Measurements from ENCODE around the gene LHX3.

DNA sequence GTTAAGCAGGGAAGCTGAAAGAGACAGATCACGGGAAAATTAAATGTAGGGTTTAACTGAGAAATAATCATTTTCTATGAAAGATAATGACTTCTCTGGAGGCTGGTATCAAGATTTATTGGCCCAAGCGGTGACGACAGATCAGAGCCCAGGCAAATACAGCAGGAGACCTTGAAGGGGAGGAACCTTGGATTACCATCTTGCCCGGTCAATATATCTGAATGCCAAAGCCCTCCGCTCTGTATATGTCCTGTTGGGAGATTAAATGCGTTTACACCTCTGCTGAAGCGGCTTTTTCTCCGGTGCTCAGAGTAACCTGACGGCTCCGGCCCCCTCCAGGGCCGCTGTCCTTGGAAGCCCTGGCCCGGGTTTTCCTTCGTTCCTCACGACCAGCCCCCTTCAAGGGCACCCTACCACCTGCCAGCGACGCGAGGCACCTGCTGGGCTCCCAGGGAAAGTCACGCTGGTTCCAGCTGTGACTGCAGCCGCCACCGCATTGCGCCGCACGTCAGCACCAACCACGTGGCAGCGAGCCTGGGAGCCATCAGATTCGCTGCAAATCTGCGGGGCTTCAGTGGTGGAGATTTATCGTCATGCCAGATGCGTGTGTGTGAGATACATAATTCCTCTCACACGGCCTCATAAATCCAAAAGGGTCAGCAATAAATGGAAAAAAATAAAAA lies 45.1 kb upstream of the LHX3 start:
- TF ChIP-seq, protein P1, sequence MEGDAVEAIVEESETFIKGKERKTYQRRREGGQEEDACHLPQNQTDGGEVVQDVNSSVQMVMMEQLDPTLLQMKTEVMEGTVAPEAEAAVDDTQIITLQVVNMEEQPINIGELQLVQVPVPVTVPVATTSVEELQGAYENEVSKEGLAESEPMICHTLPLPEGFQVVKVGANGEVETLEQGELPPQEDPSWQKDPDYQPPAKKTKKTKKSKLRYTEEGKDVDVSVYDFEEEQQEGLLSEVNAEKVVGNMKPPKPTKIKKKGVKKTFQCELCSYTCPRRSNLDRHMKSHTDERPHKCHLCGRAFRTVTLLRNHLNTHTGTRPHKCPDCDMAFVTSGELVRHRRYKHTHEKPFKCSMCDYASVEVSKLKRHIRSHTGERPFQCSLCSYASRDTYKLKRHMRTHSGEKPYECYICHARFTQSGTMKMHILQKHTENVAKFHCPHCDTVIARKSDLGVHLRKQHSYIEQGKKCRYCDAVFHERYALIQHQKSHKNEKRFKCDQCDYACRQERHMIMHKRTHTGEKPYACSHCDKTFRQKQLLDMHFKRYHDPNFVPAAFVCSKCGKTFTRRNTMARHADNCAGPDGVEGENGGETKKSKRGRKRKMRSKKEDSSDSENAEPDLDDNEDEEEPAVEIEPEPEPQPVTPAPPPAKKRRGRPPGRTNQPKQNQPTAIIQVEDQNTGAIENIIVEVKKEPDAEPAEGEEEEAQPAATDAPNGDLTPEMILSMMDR (IDR thresholded peaks at IDR 0.05; ENCODE audit: low read length): no peak
- no peak for TF ChIP-seq EZH2 (optimal IDR thresholded peaks at IDR 0.05; ENCODE audit: low read depth, low read length)
